Prostate gland (tissue), 2 donors: ENCODE data around the gene CXCR2.

Experiments
- POLR2A ChIP-seq: fragments of 450-650 bp; IDR thresholded peaks from one replicate; pipeline ENCODE4 v1.6.1; 2016; ENCODE audit warnings: antibody characterized with exemption, mild to moderate bottlenecking
- TF ChIP-seq, protein P1 (sequence below), 4 experiments: fragments of 200-600 bp in 2 of 4; fragments of 450-650 bp in 2 of 4; sonication (generic) in 2 of 4; IDR thresholded peaks; 1 replicate in 3 of 4; 2 replicates in 1 of 4; pipeline ENCODE4 v1.5.1; 2016 to 2019; ENCODE audit warnings: antibody characterized with exemption in 4 of 4, mild to moderate bottlenecking in 2 of 4, moderate library complexity in 2 of 4

DNA sequence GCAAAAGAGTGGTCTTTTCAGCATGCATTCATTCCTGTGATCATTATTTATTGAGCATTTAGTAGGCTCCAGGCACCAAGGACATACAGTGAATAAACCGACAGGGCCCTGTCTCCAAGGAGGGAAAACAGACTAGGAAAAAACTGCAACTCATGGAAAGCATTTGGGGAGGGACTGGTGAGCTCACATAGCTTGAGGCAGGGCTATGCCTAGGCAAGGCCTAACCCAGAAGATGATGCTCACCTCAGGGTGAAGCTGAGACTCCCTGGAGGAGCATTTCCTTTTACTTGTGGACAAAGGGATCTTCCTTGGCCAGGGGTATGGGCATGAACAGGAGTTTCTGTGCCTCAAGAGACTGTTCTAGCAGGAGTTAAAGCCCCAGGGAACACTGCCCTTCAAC is 37.0 kb downstream of the CXCR2 start:
- TF ChIP-seq, protein P1, sequence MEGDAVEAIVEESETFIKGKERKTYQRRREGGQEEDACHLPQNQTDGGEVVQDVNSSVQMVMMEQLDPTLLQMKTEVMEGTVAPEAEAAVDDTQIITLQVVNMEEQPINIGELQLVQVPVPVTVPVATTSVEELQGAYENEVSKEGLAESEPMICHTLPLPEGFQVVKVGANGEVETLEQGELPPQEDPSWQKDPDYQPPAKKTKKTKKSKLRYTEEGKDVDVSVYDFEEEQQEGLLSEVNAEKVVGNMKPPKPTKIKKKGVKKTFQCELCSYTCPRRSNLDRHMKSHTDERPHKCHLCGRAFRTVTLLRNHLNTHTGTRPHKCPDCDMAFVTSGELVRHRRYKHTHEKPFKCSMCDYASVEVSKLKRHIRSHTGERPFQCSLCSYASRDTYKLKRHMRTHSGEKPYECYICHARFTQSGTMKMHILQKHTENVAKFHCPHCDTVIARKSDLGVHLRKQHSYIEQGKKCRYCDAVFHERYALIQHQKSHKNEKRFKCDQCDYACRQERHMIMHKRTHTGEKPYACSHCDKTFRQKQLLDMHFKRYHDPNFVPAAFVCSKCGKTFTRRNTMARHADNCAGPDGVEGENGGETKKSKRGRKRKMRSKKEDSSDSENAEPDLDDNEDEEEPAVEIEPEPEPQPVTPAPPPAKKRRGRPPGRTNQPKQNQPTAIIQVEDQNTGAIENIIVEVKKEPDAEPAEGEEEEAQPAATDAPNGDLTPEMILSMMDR (IDR thresholded peaks at IDR 0.05): no peak
- TF ChIP-seq POLR2A: no peak
